ENCODE results near the gene MYO1G. TPM values are rescaled to one million over a fixed set of nuclear protein-coding genes. Genes with fewer than 3 reads are reported as not detected.
A peak's percentile ranks its signal among the peaks of the same experiment; 100 is the strongest.

MYO1G gene
- total and polyA plus RNA-seq, 4 donors, result 0.56 to 3.9 (median 2.1) TPM

DNA sequence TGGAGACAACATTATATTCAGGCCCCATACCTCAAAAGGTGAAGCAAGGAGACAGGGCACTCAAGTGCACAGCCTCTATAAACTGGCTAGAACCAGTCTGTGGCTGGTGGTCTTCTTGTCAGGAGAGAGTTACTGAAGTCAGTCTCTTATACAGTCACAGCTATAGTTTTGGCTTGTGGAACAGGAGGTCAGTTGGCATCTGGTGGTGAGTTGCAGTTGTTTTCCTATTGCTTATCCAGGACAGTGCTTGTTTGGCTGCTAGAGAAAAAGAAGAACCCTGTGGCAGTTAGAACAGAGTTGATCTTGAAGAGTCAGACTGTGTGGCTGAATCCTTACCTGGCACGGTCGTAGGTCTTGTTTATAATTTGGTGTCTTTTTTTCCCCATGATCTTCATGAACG, 38.4 kb upstream of the MYO1G start (continued):
- no peak for TF ChIP-seq EGR1 (IDR thresholded peaks at IDR 0.05; ENCODE audit: low read depth in 2 of 2)
- TF ChIP-seq FOXA1 (IDR thresholded peaks at IDR 0.05), result no peak

DNA sequence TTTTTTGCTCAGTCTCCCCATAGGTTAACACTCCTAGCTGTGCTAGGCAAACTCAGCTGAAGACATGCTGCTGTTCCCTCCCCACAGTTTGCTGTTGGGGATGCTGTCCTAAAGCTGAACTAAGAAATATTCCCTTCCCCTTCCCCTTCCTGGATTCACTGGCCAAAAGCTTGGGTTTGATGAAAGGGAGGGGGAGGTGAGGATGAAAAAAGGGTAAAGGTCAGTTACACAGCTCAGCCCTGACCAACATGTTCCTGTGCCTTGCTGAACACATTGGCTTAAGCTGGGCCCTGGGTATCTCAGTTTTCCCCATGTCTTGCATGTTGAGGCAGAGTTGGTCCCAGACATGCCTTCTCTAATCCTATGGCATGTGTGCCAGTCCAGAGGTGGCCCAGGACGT, 36.5 kb upstream of the MYO1G start:
- Histone ChIP-seq H3K36me3 (ENCODE audit: control insufficient read depth in 4 of 4, insufficient read depth in 3 of 4, low read depth in 1 of 4, low read length in 3 of 4) (peaks cover 0 to 7% (median 4%) of the 10 kb centered on the region in 4 donors), H3K27ac (ENCODE audit: low read depth in 1 of 2, low read length in 2 of 2) (peak overlapping the region in 1 of 2 donors; percentile 43)
- no peak for DNase-seq (ENCODE audit: low spot score)

More for the DNA sequence above, 36.5 kb upstream of the MYO1G start:
- H3K4me3 ChIP-seq (ENCODE audit: low read depth in 1 of 3, low read length in 3 of 3), result no peak overlapping the region
- peaks cover 8 to 15% (median 10%) of the 10 kb centered on the region in 4 donors for H3K4me1 ChIP-seq (ENCODE audit: control insufficient read depth in 4 of 4, insufficient read depth in 4 of 4, low read length in 3 of 4)
- H3K9ac ChIP-seq (ENCODE audit: low read depth in 1 of 2, low read length in 2 of 2), result no peak overlapping the region
- H3K9me3 ChIP-seq (ENCODE audit: control insufficient read depth in 4 of 4, low read length in 3 of 4), result no peaks in the 10 kb centered on the region
- no peaks in the 10 kb centered on the region for H3K27me3 ChIP-seq (ENCODE audit: control insufficient read depth in 4 of 4, insufficient read depth in 4 of 4, low read length in 3 of 4)
- WGBS, result 57% methylated on average over 1 of the region's 1 CpG
- TF ChIP-seq EGR1 (IDR thresholded peaks at IDR 0.05; ENCODE audit: low read depth in 2 of 2), result no peak
- peak; percentile 20 for TF ChIP-seq YY1 (IDR thresholded peaks at IDR 0.05)
- peak; percentile 68 to 69 for TF ChIP-seq HNF4A (conservative IDR thresholded peaks at IDR 0.05)
- TF ChIP-seq, protein P1, sequence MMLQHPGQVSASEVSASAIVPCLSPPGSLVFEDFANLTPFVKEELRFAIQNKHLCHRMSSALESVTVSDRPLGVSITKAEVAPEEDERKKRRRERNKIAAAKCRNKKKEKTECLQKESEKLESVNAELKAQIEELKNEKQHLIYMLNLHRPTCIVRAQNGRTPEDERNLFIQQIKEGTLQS (IDR thresholded peaks at IDR 0.05), result no peak
- TF ChIP-seq, protein P2, sequence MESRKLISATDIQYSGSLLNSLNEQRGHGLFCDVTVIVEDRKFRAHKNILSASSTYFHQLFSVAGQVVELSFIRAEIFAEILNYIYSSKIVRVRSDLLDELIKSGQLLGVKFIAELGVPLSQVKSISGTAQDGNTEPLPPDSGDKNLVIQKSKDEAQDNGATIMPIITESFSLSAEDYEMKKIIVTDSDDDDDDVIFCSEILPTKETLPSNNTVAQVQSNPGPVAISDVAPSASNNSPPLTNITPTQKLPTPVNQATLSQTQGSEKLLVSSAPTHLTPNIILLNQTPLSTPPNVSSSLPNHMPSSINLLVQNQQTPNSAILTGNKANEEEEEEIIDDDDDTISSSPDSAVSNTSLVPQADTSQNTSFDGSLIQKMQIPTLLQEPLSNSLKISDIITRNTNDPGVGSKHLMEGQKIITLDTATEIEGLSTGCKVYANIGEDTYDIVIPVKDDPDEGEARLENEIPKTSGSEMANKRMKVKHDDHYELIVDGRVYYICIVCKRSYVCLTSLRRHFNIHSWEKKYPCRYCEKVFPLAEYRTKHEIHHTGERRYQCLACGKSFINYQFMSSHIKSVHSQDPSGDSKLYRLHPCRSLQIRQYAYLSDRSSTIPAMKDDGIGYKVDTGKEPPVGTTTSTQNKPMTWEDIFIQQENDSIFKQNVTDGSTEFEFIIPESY (IDR thresholded peaks at IDR 0.05), result no peak
- TF ChIP-seq FOXA1 (IDR thresholded peaks at IDR 0.05), result no peak
- no peak for TF ChIP-seq JUND (IDR thresholded peaks at IDR 0.05)
- TF ChIP-seq RAD21 (IDR thresholded peaks at IDR 0.05), result peak; percentile 41 to 54
- TF ChIP-seq, protein P3, sequence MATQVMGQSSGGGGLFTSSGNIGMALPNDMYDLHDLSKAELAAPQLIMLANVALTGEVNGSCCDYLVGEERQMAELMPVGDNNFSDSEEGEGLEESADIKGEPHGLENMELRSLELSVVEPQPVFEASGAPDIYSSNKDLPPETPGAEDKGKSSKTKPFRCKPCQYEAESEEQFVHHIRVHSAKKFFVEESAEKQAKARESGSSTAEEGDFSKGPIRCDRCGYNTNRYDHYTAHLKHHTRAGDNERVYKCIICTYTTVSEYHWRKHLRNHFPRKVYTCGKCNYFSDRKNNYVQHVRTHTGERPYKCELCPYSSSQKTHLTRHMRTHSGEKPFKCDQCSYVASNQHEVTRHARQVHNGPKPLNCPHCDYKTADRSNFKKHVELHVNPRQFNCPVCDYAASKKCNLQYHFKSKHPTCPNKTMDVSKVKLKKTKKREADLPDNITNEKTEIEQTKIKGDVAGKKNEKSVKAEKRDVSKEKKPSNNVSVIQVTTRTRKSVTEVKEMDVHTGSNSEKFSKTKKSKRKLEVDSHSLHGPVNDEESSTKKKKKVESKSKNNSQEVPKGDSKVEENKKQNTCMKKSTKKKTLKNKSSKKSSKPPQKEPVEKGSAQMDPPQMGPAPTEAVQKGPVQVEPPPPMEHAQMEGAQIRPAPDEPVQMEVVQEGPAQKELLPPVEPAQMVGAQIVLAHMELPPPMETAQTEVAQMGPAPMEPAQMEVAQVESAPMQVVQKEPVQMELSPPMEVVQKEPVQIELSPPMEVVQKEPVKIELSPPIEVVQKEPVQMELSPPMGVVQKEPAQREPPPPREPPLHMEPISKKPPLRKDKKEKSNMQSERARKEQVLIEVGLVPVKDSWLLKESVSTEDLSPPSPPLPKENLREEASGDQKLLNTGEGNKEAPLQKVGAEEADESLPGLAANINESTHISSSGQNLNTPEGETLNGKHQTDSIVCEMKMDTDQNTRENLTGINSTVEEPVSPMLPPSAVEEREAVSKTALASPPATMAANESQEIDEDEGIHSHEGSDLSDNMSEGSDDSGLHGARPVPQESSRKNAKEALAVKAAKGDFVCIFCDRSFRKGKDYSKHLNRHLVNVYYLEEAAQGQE (IDR thresholded peaks at IDR 0.05), result no peak
- TF ChIP-seq NR2F2 (IDR thresholded peaks at IDR 0.05), result peak; percentile 61
- no peak for TF ChIP-seq TAF1 (conservative IDR thresholded peaks at IDR 0.05)
- TF ChIP-seq GABPA (IDR thresholded peaks at IDR 0.05 in 1 of 2, conservative IDR thresholded peaks at IDR 0.05 in 1 of 2), result no peak
- TF ChIP-seq RXRA (IDR thresholded peaks at IDR 0.05), result peak; percentile 57 to 69
- TF ChIP-seq, protein P4, sequence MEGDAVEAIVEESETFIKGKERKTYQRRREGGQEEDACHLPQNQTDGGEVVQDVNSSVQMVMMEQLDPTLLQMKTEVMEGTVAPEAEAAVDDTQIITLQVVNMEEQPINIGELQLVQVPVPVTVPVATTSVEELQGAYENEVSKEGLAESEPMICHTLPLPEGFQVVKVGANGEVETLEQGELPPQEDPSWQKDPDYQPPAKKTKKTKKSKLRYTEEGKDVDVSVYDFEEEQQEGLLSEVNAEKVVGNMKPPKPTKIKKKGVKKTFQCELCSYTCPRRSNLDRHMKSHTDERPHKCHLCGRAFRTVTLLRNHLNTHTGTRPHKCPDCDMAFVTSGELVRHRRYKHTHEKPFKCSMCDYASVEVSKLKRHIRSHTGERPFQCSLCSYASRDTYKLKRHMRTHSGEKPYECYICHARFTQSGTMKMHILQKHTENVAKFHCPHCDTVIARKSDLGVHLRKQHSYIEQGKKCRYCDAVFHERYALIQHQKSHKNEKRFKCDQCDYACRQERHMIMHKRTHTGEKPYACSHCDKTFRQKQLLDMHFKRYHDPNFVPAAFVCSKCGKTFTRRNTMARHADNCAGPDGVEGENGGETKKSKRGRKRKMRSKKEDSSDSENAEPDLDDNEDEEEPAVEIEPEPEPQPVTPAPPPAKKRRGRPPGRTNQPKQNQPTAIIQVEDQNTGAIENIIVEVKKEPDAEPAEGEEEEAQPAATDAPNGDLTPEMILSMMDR (IDR thresholded peaks at IDR 0.05; ENCODE audit: low read depth, low read length, missing input control), result no peak
- TF ChIP-seq HNF4G (IDR thresholded peaks at IDR 0.05), result peak; percentile 34
- TF ChIP-seq, protein P5, sequence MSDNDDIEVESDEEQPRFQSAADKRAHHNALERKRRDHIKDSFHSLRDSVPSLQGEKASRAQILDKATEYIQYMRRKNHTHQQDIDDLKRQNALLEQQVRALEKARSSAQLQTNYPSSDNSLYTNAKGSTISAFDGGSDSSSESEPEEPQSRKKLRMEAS (IDR thresholded peaks at IDR 0.05), result no peak
- peak; percentile 76 for TF ChIP-seq SP1 (IDR thresholded peaks at IDR 0.05)
- no peak for TF ChIP-seq FOXA2 (IDR thresholded peaks at IDR 0.05)

All from liver (tissue), 9 donors.